NCI-H2227 treated with DMSO at 0.1 percent for 48 hours (cell line): Measurements from ENCODE around the gene ADARB2.
"Not testable (repeated sequence)": the region's sequence is repeated elsewhere in the genome, so short reads cannot be mapped to it uniquely, and the experiment has no call there.

Experiments
- DNase-seq: peaks from one replicate; lab custom pipeline; 2025; lab: John Stamatoyannopoulos, UW

Gene ADARB2

DNA sequence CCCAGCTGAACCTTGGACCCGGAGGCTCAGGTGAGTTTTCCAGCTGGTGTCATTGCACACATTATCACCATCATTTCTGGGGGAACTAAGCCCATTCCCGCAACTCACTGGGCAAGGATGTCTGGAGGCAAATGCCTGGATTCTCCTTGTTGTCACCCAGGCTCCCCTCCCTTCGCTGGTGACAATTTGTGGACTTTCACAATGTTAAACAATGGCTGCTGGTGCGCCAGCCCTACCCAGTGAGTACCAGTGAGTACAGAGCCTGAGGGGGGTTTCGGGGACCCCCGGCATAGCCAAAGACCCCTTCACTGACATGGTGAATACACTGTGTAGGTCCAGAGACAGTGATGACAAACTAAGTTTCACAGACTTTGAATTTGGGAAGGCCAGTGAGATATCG lies 189.2 kb downstream of the ADARB2 start:
- DNase-seq = no peak

DNA sequence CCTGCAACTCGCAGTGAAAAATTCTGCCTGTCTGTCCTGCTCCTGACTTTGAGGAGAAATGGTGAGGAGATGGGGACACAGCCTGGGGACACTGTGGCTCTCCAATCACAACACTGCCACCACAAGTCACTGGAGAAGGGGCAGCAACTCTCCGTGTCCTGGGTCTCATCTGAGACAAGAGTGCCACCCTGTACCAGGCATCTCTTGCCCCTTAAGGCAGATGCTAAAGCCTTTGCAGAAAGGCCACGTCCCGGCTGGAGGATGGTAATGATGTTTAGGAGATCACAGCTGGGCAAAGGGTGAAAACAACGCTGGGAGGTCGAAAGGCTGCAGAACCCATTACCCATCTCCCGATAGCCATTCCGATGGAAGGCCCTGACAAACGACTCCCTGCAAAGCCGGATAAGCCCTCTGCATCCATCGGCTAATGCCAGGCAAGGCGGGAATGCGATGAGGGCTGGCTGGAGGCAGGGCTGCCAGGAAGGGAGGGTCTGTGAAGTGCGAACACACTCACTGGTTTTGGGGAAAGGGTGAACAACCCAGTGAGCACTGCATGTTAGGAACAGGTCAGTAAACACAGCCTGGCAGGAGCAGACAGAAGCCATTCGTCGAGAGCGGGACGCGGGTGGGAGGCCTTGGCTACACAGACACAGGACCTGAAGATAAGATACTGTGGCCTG lies 190.8 kb downstream of the ADARB2 start:
- DNase-seq = no peak

DNA sequence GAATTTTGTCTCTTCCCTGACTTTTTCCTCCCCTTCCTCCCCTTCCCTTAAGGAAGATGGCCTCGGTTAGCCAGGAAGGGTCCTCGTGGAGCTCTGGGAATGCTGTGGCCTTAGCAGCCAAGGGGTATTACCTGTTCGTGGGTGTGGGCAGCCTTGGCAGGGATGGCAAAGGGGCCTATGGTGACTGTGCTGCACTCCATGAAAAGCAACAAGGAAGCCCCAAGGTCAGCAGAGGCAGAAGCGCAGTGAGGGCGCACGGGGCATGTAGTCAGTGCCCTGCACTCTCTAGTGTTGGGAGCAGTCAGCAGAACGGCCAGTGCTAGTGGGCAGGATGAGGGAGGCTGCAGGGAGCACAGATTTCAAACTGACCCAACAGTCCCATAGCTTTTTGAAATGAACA lies 191.8 kb downstream of the ADARB2 start:
- no peak for DNase-seq

DNA sequence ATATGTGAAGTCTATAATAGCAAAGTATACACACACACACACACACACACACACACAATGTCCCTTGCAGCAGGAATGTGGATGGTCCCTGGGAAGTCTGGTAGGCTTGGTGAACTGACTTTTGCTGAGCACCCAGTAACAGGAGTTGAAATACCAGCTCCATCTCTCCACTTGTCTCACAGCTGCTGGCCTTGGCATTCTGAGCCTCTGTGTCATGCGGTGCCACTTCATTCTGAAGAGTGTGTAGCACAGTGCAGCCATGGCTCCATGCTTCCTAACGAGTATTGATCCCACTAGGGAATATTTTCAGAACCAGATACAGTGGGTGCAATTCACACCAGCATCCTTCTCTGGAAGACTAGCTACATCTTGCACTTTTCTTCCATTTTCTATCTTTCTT lies 192.4 kb downstream of the ADARB2 start:
- no peak for DNase-seq

DNA sequence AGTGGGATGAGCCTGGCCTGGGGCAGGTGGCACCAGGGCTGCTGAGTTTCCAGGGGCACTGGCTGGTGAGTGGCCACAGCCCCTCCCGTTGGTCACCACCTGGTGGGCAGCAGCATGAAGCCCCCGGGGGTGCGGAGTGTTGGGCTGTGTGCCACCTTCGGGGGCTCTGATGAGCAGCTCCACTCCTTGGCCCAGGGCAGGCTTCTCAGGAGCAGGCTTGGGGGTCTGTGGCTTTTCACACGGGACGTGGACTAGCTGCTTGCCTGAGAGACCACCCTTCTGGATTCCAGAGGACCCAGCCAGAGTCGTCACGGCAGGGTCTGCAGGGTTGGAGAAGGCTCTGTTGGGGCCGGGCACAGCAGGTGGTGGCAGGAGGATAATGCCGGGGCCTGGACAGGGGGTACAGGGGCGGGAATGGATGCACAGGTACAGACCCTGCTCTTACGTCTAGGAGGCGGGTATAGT lies 193.1 kb downstream of the ADARB2 start:
- DNase-seq = no peak

DNA sequence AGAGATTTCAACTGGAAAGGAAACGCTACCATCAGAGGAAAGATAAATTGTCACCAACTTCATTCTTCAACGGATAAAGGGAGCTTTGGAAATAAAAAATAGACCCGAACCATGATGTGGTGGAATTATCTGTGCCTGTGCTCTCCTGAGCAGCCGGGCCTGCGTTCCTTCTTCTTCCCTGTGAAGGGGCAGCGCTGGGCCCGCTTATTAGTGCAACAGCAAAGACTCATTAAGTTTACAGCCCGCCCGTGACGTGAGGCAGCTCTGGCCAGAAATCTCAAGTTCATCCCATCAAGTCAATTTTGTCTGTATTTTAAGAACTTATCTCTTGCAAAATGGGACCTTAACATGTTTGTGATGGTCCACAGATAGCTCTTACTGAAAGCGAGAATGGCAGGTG lies 193.7 kb downstream of the ADARB2 start:
- no peak for DNase-seq

DNA sequence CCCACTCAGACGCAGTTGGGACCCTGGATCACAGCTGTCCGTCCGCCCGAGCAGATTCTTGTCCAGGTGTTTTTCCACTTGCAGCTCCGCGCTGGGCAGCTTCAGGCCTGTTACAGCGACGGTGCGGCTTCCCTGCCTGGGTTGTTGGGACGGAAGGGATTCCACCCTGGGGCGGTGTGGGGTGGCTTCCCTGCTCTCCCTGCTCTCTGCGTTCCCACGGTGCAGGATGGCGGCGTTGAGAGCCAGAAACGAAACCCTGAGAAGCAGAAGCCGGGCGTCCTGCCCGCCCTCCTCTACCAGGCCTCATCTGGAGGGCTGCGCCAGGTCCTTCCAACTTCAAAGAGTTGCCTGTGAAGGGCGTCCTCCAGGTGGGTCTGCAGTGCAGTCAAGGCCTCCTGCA lies 194.4 kb downstream of the ADARB2 start:
- DNase-seq = no peak

DNA sequence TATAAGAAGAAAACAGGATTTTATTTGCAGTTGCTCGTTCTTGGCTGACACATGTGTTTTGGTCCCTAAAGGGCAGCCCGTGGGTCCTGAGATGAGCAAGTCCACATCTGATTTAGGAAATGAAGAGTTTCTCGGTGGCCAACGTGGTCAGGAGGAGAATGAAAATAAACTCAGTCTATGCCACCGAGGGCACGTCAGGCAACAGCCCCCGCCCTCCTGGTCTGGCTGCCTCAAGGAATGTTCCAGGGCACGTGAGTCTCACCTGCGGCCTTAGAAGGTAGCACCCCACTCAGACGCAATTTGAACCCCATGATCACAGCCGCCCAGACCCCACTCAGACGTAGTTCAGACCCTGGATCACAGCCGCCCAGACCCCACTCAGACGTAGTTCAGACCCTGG lies 197.2 kb downstream of the ADARB2 start:
- DNase-seq = no peak

DNA sequence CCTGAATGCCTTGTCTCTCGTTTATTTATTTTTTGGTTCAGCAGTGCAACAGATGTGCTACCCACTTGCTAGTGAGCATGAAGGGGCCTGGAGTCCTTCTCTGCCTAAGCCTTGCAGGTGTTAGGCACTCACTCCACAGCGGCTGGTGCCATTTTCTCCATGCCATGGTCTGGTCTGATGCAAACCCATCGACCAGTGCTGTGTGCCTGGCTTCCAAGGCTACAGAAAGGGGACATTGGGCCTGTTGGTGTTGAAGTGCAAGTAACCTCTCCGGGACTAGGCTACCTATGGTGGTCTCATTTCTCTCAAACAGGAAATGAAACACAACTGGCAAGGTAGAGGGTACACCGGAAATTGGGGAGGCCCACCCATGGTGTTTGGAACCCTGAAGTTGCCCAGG lies 198.1 kb downstream of the ADARB2 start:
- DNase-seq = no peak

DNA sequence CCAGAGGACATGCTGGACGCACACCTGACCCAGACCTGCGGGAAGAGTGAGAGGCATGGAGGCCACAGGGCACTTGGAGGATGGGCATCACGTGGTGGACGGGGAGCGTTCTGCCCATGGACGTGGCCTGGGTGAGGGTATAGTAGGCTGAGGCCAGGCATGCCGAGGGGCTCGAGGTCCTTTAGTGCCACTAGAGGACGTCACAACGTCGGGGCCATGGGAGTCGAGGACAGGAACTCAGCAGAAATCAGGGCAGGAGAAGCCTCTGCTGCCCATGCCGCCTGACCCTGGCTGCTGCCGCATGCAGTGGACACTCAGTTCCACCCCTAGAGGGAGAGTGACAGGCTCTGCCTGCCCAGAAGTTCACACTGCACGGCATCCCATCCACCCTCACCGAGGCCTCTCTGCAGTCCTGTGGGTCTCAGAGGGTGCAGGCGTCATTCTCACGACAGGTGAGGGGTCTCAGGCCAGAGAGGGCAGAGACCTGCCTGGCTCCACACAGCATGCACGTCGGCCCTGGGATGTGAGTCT lies 198.7 kb downstream of the ADARB2 start:
- no peak for DNase-seq

DNA sequence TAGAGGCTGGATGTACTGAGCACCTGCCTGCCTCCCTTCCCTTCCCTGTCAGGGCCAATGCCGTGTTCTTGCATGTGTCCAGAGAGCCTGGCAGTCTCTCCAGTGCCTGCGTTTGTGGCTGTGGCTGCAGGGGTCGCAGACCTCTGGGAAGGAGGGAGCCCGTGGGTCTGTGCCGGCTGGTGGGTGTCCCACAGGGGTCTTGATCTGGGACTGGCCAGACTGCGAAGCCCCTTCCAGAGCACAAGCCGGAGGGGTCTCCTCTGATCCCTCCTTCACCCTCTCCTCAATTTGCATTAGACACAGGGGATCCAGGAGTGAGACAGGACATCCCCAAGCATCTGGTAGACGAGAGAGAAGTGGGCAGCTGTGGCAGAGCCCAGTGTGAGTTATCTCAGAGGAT lies 199.2 kb downstream of the ADARB2 start:
- DNase-seq = no peak

DNA sequence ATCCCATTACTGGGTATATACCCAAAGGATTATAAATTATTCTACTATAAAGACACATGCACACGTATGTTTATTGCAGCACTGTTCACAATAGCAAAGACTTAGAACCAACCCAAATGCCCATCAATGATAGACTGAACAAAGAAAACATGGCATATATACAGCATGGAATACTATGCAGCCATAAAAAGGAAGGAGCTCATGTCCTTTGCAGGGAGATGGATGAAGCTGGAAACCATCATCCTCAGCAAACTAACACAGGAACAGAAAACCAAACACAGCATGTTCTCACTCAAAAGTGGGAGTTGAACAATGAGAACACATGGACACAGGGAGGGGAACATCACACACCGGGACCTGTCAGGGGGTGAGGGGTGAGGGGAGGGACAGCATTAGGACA lies 199.9 kb downstream of the ADARB2 start:
- DNase-seq = not testable (repeated sequence)

DNA sequence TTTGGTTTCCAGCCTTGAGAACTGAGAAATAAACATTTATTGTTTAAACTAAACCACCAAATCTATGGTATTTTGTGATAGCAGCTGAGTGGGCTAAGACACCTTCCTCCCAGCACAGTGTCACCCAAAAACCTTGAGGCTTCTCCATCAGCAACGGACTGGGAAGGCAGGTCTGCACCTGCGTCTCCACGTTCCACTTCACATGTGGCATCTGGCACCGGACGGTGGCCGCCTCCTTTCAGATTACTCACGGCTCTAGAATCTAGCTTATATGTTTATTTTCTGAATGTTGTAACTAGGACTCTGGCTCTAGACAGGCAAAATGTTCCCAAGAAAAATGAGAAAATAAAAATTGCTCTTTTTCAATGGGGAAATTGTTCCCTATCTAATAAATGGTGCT lies 201.0 kb downstream of the ADARB2 start:
- DNase-seq = no peak

DNA sequence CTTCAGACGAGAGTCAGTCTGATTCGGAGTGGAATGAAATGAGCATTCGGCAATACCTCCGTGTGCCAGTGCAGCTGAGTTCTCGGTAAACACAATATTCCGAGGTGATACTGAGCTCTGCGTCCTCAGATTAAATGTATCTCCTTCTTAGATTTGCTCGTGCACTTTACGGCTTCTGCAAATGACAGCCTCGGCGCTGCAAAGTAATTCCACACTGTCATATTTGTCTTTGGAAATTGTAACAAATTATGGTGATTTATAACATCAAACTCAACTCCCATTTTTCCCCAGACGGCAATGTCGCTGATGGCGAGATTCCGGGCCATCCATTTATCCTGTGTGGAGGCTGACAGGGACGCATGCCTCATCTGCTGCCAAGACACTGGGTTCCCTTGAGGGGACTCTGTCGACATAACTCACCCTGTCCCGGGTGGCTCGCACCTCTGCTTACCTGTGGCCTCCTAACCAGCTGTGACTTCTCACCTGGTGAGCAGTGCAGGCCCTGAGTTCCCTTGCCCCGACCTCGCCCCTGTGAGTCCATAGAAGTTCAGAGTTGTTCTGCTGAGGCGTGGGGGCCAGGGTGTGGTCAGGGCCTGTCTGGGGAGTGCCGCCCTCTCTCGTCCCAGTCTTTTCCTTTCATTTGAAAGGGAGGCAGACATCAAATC lies 201.9 kb downstream of the ADARB2 start:
- DNase-seq = no peak

DNA sequence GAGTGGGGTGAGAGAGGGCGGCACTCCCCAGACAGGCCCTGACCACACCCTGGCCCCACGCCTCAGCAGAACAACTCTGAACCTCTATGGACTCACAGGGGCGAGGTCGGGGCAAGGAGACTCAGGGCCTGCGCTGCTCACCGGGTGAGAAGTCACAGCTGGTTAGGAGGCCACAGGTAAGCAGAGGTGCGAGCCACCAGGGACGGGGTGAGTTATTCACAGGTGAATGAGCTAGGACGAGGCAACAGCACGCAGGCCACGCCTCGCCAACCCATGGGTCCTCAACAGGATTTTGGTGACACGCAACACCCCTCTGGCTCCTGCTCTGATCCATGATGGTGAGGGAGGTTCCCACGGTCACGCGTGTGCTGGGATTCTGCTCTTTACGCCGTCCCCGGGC lies 202.5 kb downstream of the ADARB2 start:
- DNase-seq = no peak

DNA sequence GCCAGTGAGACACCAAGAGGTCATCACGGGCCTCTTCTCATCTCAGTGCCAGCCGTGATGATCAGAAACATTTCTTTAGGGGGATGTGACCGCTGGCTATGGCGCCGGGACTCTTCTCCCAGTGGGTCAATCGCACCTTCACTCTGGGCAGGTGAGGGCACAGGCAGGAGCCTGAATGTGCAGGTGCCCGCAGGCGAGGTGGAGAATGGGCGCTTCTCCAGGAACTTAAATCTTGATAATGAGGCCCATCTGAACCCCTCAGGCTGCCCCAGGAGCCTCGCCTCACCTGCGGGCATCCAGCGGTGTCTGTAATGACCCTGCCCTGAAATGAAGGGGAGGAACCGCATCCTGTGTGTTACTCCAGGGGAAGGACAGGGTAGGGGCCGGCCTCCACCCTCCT lies 204.7 kb downstream of the ADARB2 start:
- no peak for DNase-seq

DNA sequence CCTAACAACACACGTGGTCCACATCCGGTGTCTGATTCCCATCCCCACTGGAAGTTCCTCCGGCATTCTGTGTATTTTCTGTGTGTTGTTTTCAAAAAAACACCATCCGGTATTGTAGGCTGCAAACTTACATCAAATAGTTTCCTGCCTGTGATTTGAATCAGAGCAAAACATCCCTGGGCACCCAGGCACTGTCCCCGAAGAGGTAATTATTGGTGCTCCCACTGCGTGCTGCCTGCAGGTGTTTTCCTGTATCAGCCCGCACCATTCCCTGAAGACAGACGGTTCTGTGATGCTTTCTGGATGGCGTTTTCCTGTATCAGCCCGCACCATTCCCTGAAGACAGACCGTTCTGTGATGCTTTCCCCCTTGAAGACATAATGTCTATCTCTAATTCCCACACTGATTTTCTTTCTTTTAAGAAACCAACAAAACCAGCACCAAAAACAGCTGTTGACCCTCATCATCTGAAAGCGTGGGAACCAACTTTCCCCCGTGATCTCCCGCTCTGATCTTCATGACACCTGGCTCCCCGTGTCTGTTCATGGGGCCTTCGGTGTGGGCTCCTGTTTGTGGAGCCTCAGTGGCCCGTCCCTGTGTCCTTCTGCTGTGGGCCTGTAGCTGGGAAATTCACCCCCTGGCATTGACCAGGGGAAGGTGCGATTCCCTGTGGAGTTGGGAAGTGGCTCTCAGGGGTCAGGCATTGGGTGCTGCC lies 205.3 kb downstream of the ADARB2 start:
- no peak for DNase-seq

DNA sequence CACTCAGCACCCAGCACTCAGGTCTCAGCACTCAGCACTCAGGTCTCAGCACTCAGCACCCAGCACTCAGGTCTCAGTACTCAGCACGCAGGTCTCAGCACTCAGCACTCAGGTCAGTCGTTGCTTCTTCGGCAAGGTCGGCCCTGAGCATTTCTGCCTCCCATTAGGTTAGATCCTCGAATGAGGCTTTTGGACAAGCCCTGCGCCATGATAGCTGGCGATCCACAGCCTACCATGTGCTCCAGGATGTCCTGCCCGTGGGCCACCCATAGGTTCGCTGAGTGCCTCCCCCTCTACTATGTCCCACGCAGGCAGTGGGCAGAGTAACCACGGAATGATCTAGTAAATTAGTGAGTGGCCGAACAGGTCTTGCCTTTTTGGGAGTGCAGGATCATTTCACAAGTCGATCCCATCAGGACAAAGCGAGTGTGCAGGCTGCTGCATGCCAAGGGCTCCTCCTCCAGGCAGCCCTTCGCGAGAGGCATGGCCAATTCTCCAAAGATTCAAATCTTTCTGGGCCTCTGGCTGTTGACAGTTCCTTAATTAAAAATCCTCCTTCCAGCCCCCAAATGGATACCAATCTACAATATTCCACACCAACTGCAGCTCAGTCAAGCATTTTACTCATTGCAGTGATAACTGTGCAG lies 206.3 kb downstream of the ADARB2 start:
- no peak for DNase-seq

DNA sequence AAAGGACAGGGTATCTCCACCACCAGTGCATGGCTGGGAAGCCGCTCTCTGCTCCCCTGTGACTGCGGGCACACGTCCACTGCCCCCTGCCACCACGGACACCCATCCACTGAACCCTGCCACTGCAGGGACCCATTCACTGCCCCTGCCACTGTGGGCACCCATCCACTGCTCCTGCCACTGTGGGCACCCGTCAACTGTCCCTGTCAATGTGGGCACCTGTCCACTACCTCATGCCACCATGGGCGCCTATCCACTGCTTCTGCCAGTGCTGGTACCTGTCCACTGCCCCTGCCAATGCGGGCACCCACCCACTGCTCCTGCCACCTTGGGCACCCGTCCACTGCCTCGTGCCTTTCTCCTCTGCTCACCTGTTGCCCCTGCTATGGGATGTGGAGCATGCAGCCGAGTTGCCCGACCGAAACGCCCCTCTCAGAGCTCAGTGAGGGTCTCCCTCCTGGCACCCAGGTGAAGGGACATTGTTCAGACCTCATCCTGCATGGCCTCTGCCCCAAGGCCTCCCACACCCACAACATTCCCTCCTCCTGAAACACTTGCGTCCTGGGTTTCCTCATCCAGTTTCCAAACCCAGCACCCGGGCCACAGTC lies 207.4 kb downstream of the ADARB2 start:
- no peak for DNase-seq

DNA sequence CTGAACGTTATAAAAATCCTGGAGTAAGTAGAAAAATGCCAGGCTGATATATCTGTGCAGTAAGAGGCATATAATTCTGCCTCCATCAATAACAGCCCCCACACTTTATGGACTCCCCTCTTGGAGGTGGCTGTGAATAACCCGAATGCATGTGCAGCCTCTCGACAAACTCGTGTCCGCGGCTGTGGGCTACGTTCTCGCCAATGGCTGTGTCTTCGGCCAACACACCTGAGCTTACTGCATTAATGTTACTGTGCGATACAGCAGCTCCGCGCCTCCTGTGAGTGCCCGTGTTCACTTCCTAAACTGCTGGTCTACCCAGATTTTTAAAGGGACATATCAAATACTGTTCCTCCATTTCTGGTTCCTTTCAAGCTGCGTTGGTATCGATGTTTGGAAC lies 209.4 kb downstream of the ADARB2 start:
- DNase-seq = no peak

DNA sequence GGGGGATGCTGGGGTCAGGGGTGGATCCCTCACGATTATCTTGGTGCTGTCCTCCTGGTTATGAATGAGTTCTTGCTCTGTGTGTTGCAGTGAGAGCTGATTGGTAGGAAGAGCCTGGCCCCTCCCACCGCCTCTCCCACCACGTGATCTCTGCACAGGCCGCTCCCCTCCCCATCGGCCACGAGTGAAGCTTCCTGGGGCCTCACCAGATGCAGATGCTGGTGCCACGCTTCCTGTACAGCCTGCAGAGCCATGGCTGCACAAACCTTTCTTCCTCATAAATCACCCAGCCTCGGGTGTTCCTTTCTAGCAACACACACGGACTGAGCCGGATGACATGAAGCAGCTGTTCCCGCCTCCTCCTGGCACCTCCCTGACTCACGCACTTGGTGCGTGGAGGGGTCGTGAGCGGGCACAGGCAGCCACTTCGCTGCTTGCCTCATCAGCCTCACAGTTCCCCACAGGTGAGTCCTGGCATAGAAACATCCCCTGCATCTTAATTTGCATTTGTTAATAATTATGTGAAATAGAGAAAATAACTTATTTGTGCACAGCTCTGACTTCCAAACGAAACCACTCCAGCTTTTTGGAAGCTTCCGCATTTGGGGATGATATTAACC lies 210.8 kb downstream of the ADARB2 start:
- no peak for DNase-seq
